DND-41 (cell line): ENCODE results near the gene ANK3.

Source experiments
- EZH2 ChIP-seq: IDR thresholded peaks from 3 replicates; pipeline ENCODE4 v1.6.1; 2012; ENCODE audit warnings: borderline replicate concordance, low read depth, mild to moderate bottlenecking, moderate library complexity, low read length, inconsistent platforms; ENCODE audit not compliant: severe bottlenecking
- TF ChIP-seq, protein P1 (sequence below): IDR thresholded peaks from 2 replicates; pipeline ENCODE4 v1.5.1; 2012; ENCODE audit warnings: borderline replicate concordance, low read length, moderate library complexity, mild to moderate bottlenecking; ENCODE audit not compliant: poor library complexity, severe bottlenecking; ENCODE audit errors: extremely low read depth

DNA sequence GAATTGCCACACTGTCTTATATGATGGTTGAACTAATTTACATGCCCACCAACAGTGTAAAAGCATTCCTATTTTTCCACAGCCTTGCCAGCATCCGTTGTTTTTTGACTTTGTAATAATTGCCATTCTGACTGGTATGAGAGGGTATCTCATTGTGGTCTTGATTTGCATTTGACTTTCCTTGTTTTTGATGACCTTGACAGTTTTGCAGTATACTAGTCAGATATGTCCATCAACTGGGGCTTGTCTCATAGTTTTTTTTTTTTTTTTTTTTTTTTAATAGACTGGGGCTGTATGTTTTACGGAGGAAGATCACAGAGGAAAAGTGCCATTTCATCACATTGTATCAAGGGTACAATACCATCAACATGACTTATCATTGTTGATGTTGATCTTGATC lies 220.6 kb downstream of the ANK3 start:
- TF ChIP-seq, protein P1, sequence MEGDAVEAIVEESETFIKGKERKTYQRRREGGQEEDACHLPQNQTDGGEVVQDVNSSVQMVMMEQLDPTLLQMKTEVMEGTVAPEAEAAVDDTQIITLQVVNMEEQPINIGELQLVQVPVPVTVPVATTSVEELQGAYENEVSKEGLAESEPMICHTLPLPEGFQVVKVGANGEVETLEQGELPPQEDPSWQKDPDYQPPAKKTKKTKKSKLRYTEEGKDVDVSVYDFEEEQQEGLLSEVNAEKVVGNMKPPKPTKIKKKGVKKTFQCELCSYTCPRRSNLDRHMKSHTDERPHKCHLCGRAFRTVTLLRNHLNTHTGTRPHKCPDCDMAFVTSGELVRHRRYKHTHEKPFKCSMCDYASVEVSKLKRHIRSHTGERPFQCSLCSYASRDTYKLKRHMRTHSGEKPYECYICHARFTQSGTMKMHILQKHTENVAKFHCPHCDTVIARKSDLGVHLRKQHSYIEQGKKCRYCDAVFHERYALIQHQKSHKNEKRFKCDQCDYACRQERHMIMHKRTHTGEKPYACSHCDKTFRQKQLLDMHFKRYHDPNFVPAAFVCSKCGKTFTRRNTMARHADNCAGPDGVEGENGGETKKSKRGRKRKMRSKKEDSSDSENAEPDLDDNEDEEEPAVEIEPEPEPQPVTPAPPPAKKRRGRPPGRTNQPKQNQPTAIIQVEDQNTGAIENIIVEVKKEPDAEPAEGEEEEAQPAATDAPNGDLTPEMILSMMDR: no peak
- no peak for TF ChIP-seq EZH2
